HUES64 (cell line): ENCODE data around the gene SESN1. TPM values are rescaled to one million over a fixed set of nuclear protein-coding genes. Genes with fewer than 3 reads are reported as not detected.
"Not testable (repeated sequence)": the region's sequence is repeated elsewhere in the genome, so short reads cannot be mapped to it uniquely, and the experiment has no call there.

Source experiments
- H3K27ac ChIP-seq: 2 replicates; pipeline ENCODE4 v1.7.0; 2013; ENCODE audit warnings: low read depth, low read length, inconsistent platforms
- H3K27me3 ChIP-seq: 2 replicates; pipeline ENCODE4 v1.6.1; 2013; ENCODE audit warnings: mild to moderate bottlenecking, low read length; ENCODE audit not compliant: insufficient read depth
- H3K36me3 ChIP-seq: 2 replicates; pipeline ENCODE4 v1.6.1; 2013; ENCODE audit warnings: mild to moderate bottlenecking, low read length; ENCODE audit not compliant: insufficient read depth
- H3K4me1 ChIP-seq: 2 replicates; pipeline ENCODE4 v1.6.1; 2013; ENCODE audit warnings: mild to moderate bottlenecking, low read length, moderate library complexity; ENCODE audit not compliant: insufficient read depth
- H3K4me3 ChIP-seq: 2 replicates; pipeline ENCODE4 v1.5.1; 2013; ENCODE audit warnings: mild to moderate bottlenecking, low read length, moderate library complexity
- H3K9ac ChIP-seq: 2 replicates; pipeline ENCODE4 v1.6.1; 2013; ENCODE audit warnings: mild to moderate bottlenecking, low read depth, low read length
- H3K9me3 ChIP-seq: 2 replicates; pipeline ENCODE4 v1.6.1; 2013; ENCODE audit warnings: low read depth, low read length; ENCODE audit not compliant: insufficient read depth
- WGBS: fragments of 150-250, 120-280 bp; methylation state at CpG from one replicate; pipeline ENCODE4 v1.1.7; 2013; ENCODE audit warnings: missing lambda C conversion rate; 5-methylcytosine and 5-hydroxymethylcytosine counted together
- polyA plus RNA-seq, 2 experiments: library from polyadenylated mRNA; stranded (reverse); fragments of 50-300 nt; gene quantifications; one replicate each; pipeline ENCODE4 v1.2.3, GENCODE V29; 2013

Gene SESN1
- 17.8 TPM for polyA plus RNA-seq (2013, experiment 1 of 2)
- polyA plus RNA-seq (2013, experiment 2 of 2): 16.5 TPM

DNA sequence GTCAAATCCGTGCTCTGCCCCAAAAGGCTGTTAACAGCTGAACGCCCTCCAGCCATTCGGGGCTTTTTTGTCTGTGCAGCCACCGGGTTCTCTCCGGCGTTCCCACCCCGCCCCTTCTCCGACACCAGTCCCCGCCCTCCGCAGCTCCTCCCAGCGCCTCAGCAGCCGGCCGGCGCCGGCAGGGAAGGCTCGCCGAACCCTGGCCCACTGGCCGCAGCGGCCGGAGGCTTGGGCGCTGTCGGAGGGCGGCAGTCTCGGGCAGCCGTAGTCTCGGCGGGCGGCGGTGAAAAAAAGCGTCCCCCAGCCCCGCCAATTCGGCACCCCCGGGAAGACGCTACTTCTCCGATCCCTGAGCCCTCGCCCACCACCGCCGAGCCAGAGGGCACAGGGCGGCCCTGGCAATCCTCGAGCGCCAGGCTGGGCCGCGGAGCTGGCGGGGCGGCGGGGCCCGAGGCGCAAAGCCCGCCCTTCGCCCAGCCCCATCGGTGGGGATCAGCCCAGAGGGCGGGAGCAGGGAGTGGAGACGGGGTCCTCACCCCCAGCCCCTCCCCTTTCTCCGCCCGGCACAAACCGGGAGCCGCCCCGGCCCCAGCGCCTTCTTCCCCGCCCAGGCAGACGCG is at the start of gene SESN1:
SESN1 (minus strand) TSS at position 431 of the 620 bp plus-strand sequence. CDS start 773 bp downstream, outside the sequence.
- H3K9me3 ChIP-seq: no peaks in the 10 kb centered on the region

DNA sequence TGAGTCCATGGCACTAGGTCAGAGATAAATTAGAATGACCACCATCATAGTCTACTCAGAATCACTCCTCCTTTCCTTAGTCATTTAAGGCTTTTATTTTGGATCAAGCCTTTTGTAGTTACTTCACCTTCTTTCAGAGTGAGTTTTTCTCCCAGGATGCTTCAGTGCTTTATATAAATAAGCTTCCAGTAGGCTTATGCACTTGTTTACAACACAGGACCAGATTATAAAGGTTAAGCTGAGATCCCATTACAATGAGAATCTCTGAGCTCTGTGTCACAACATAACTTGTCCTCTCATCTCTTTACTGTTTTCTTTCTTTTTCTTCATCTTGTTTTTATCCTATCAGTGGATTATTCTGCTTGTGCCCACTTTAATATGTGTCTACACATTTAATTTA is 48.5 kb upstream of the SESN1 start:
- H3K9me3 ChIP-seq: no peaks in the 10 kb centered on the region
- H3K27me3 ChIP-seq: no peaks in the 10 kb centered on the region
- no peak overlapping the region for H3K9ac ChIP-seq
- no peak overlapping the region for H3K27ac ChIP-seq
- no peaks in the 10 kb centered on the region for H3K4me1 ChIP-seq
- no peaks in the 10 kb centered on the region for H3K36me3 ChIP-seq
- no peak overlapping the region for H3K4me3 ChIP-seq

More for the DNA sequence above, at the start of gene SESN1:
- Histone ChIP-seq H3K36me3 (no peaks in the 10 kb centered on the region), H3K9ac (peak within 1 kb of the TSS; percentile 88), H3K4me3 (peak within 1 kb of the TSS; percentile 84), H3K27ac (peak within 1 kb of the TSS; percentile 98), H3K4me1 (peaks cover 24% of the 10 kb centered on the region), H3K27me3 (no peaks in the 10 kb centered on the region)
- WGBS: under 1% methylated on average over 62 of the region's 62 CpGs

DNA sequence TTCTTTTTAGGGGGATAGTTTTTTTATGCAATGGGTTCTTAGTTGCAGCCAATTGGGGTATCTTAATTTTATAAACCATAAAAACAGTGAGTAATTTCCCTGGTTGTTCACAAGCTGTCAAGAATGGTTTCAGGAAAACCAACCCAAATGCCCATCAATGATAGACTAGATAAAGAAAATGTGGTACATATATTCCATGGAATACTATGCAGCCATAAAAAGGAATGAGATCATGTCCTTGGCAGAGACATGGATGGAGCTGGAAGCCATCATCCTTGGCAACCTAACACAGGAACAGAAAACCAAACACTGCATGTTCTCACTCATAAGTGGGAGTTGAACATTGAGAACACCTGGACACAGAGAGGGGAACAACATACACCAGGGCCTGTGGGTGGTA is 47.4 kb upstream of the SESN1 start:
- H3K9me3 ChIP-seq, H3K4me1 ChIP-seq, H3K36me3 ChIP-seq, H3K9ac ChIP-seq, H3K27ac ChIP-seq, H3K27me3 ChIP-seq, H3K4me3 ChIP-seq: not testable (repeated sequence)

GRCh38 chr6:109139109-109139508 is 44.5 kb upstream of the SESN1 start:
- 95% methylated on average over 6 of the region's 6 CpGs for WGBS
- H3K4me3 ChIP-seq: no peak overlapping the region
- H3K4me1 ChIP-seq: no peaks in the 10 kb centered on the region
- H3K9me3 ChIP-seq: no peaks in the 10 kb centered on the region
- H3K36me3 ChIP-seq: no peaks in the 10 kb centered on the region
- no peaks in the 10 kb centered on the region for H3K27me3 ChIP-seq
- no peak overlapping the region for H3K27ac ChIP-seq
- H3K9ac ChIP-seq: no peak overlapping the region

GRCh38 chr6:109136530-109136929 is 41.9 kb upstream of the SESN1 start:
- H3K4me3 ChIP-seq, H3K27ac ChIP-seq, H3K4me1 ChIP-seq, H3K9me3 ChIP-seq, H3K9ac ChIP-seq, H3K27me3 ChIP-seq, H3K36me3 ChIP-seq: not testable (repeated sequence)
- 96% methylated on average over 4 of the region's 6 CpGs for WGBS

DNA sequence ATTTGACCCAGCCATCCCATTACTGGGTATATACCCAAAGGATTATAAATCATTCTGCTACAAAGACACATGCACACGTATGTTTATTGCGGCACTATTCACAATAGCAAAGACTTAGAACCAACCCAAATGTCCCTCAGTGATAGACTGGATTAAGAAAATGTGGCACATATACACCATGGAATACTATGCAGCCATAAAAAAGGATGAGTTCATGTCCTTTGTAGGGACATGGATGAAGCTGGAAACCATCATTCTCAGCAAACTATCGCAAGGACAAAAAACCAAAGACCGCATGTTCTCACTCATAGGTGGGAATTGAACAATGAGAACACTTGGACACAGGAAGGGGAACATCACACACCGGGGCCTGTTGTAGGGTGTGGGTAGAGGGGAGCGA is 41.4 kb upstream of the SESN1 start:
- not testable (repeated sequence) for H3K4me3 ChIP-seq, H3K9me3 ChIP-seq, H3K27ac ChIP-seq, H3K9ac ChIP-seq, H3K4me1 ChIP-seq, H3K27me3 ChIP-seq, H3K36me3 ChIP-seq
- WGBS: 93% methylated on average over 6 of the region's 6 CpGs

- H3K9me3 ChIP-seq, H3K9ac ChIP-seq, H3K27ac ChIP-seq, H3K4me1 ChIP-seq, H3K27me3 ChIP-seq, H3K36me3 ChIP-seq, H3K4me3 ChIP-seq: not testable (repeated sequence)
- 100% methylated on average over 1 of the region's 1 CpG for WGBS
These were observed 41.0 kb upstream of the SESN1 start for GRCh38 chr6:109135600-109135999.

- Histone ChIP-seq H3K9me3 (no peaks in the 10 kb centered on the region), H3K27ac (no peak overlapping the region), H3K36me3 (no peaks in the 10 kb centered on the region), H3K27me3 (no peaks in the 10 kb centered on the region), H3K9ac (no peak overlapping the region), H3K4me3 (no peak overlapping the region), H3K4me1 (no peaks in the 10 kb centered on the region)
- WGBS: 96% methylated on average over 3 of the region's 3 CpGs
These were observed 35.4 kb upstream of the SESN1 start for GRCh38 chr6:109130065-109130464.

GRCh38 chr6:109125504-109125903 is 30.9 kb upstream of the SESN1 start:
- Histone ChIP-seq H3K9ac (no peak overlapping the region), H3K4me3 (no peak overlapping the region), H3K9me3 (no peaks in the 10 kb centered on the region), H3K36me3 (no peaks in the 10 kb centered on the region), H3K4me1 (no peaks in the 10 kb centered on the region), H3K27ac (no peak overlapping the region), H3K27me3 (no peaks in the 10 kb centered on the region)
- 89% methylated on average over 3 of the region's 3 CpGs for WGBS

DNA sequence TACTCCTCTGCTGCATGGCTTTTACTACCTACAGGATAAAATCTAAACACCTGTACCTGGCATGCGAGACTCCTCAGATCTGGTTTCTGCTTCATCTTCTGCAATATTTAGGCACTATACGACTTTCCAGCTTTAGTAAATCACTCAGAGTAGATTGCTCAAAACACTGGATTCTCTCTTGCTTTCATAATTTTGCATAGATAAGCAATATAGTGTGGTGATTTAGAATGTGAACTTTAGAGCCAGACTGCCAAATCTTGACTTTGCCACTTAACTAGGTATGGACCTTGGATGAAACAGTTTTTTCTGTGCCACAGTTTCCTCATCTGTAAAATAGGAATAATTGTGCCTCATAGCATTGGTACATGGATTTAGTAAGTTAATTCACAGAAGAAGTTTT is 29.6 kb upstream of the SESN1 start:
- H3K36me3 ChIP-seq: no peaks in the 10 kb centered on the region
- no peaks in the 10 kb centered on the region for H3K27me3 ChIP-seq
- H3K4me1 ChIP-seq: no peaks in the 10 kb centered on the region
- WGBS: 93% methylated on average over 2 of the region's 2 CpGs
- no peak overlapping the region for H3K4me3 ChIP-seq
- no peak overlapping the region for H3K9ac ChIP-seq
- H3K9me3 ChIP-seq: no peaks in the 10 kb centered on the region
- H3K27ac ChIP-seq: no peak overlapping the region

DNA sequence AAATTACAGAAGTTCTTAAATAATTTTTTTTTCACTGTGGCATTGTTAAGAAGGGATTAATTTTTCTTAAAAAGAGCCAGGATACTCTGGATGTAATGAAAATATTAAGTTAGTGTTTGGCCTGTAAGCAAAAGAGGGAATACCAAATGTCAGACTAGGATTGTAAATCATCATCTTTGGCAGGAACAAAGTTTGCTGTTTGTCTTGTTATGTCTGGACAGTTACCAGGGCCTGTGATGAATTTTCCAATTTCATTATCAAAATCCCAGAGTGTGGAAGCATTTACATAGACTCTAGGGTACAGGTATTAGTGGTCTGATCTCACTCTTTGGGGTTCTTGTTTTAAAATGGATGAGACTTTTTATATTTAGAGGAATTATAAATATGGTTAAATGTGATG is 26.8 kb upstream of the SESN1 start:
- no peaks in the 10 kb centered on the region for H3K36me3 ChIP-seq
- no peaks in the 10 kb centered on the region for H3K9me3 ChIP-seq
- no peak overlapping the region for H3K27ac ChIP-seq
- H3K9ac ChIP-seq: no peak overlapping the region
- no peak overlapping the region for H3K4me3 ChIP-seq
- no peaks in the 10 kb centered on the region for H3K27me3 ChIP-seq
- H3K4me1 ChIP-seq: no peaks in the 10 kb centered on the region

GRCh38 chr6:109118871-109119354 is 24.3 kb upstream of the SESN1 start:
- H3K4me3 ChIP-seq: no peak overlapping the region
- H3K27ac ChIP-seq: no peak overlapping the region
- no peak overlapping the region for H3K9ac ChIP-seq
- H3K9me3 ChIP-seq: no peaks in the 10 kb centered on the region
- 86% methylated on average over 2 of the region's 3 CpGs for WGBS
- no peaks in the 10 kb centered on the region for H3K4me1 ChIP-seq
- no peaks in the 10 kb centered on the region for H3K36me3 ChIP-seq
- no peaks in the 10 kb centered on the region for H3K27me3 ChIP-seq
